Caco-2 (cell line): Measurements from ENCODE around the gene NLRP6. TPM values are rescaled to one million over a fixed set of nuclear protein-coding genes. Genes with fewer than 3 reads are reported as not detected.

ENCODE experiments used
- BruUV-seq: library from RNA; stranded (reverse); fragments of 400-500 nt; replicated peaks from 2 replicates; lab custom pipeline; 2021; lab: Mats Ljungman, UMichigan
- CTCF ChIA-PET: fragments of 300-600 bp; sonication (Branson Sonifier 250); formaldehyde crosslinking; loops from one replicate; lab custom pipeline; 2022; ENCODE audit warnings: antibody characterized with exemption; lab: Charles Lee
- POLR2A ChIA-PET: fragments of 300-600 bp; sonication (Branson Sonifier 250); formaldehyde crosslinking; loops from one replicate; lab custom pipeline; 2022; ENCODE audit warnings: antibody characterized with exemption; lab: Charles Lee
- DNase-seq, 2 experiments: peaks; one replicate each; pipeline versions ENCODE4 v3.0.0 to v3.0.0-alpha.2; 2020 to 2022
- H3K27me3 ChIP-seq: replicated peaks from 2 replicates; pipeline ENCODE4 v1.6.0; 2011; ENCODE audit warnings: low read length; ENCODE audit not compliant: control insufficient read depth, insufficient read depth
- H3K36me3 ChIP-seq: 2 replicates; pipeline ENCODE4 v1.5.1; 2011; ENCODE audit warnings: low read length; ENCODE audit not compliant: control insufficient read depth, insufficient read depth
- H3K4me1 ChIP-seq: fragments of 250-450 bp; sonication (Bioruptor Pico); 2 replicates; pipeline ENCODE4 v1.5.1; 2020; ENCODE audit warnings: mild to moderate bottlenecking
- H3K4me3 ChIP-seq: 2 replicates; pipeline ENCODE4 v1.5.1; 2011; ENCODE audit warnings: low read depth, mild to moderate bottlenecking, control low read depth, low read length
- H3K9me3 ChIP-seq: fragments of 250-450 bp; sonication (Bioruptor Pico); 2 replicates; pipeline ENCODE4 v1.5.1; 2020; ENCODE audit warnings: mild to moderate bottlenecking, moderate library complexity
- H3K27ac Mint-ChIP-seq: one replicate; pipeline ENCODE4 v1.8.0; 2022; ENCODE audit warnings: mixed read lengths; ENCODE audit not compliant: unreplicated experiment
- H3K27me3 Mint-ChIP-seq: one replicate; pipeline ENCODE4 v1.8.0; 2022; ENCODE audit warnings: mixed read lengths; ENCODE audit not compliant: insufficient read depth, unreplicated experiment
- H3K36me3 Mint-ChIP-seq: one replicate; pipeline ENCODE4 v1.8.0; 2022; ENCODE audit warnings: mild to moderate bottlenecking, mixed read lengths; ENCODE audit not compliant: insufficient read depth, unreplicated experiment
- H3K4me1 Mint-ChIP-seq: one replicate; pipeline ENCODE4 v1.8.0; 2022; ENCODE audit warnings: low read depth, mixed read lengths; ENCODE audit not compliant: unreplicated experiment
- H3K4me3 Mint-ChIP-seq: one replicate; pipeline ENCODE4 v1.8.0; 2022; ENCODE audit warnings: mild to moderate bottlenecking, moderate library complexity, mixed read lengths; ENCODE audit not compliant: unreplicated experiment
- H3K9me3 Mint-ChIP-seq: one replicate; pipeline ENCODE4 v1.8.0; 2022; ENCODE audit warnings: mixed read lengths; ENCODE audit not compliant: unreplicated experiment
- intact Hi-C: fragments of 100-400 bp; cut with micrococcal nuclease; formaldehyde crosslinking; loops from one replicate; pipeline ENCODE4 v1.10.0; 2022; ENCODE audit not compliant: unreplicated experiment
- total RNA-seq: library from RNA; stranded (reverse); gene quantifications from 2 replicates; pipeline ENCODE4 v1.2.3, GENCODE V29; 2022
- TF ChIP-seq, protein P1 (sequence below), 2 experiments: fragments of 200-600 bp in 1 of 2; IDR thresholded peaks; 1 replicate in 1 of 2; 2 replicates in 1 of 2; pipeline versions ENCODE4 v1.5.1 to v1.8.0; 2011 to 2022; ENCODE audit warnings: antibody characterized with exemption in 1 of 2, control low read depth in 1 of 2, inconsistent platforms in 1 of 2, low read depth in 1 of 2, low read length in 1 of 2, mild to moderate bottlenecking in 1 of 2, moderate library complexity in 1 of 2; ENCODE audit not compliant: insufficient read depth in 1 of 2, severe bottlenecking in 1 of 2, unreplicated experiment in 1 of 2

NLRP6 gene
- total RNA-seq, 1 experiment from 2014 or later = not detected

DNA sequence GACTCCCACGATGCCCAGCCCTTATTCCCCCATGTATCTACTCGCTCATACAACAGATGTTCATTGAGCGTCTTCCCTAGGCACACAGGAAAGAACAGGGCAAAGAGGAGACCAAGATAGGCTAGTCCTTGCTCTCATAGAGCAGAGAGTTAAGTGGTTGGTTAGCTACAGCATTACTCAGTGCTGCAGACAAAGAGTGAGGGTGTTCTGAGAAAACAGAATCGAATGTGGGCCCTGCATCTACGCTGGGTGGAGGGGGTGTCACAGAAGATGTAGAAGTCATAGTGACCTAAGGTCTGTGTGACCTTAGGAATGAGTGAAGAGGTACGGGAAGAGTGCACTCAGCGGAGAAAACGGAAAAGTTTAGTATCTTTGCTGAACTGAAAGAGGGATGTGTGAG lies 29.1 kb upstream of the NLRP6 start:
- H3K36me3 Mint-ChIP-seq = peaks cover 82% of the 10 kb centered on the region
- BruUV-seq = no TSS peak
- Histone ChIP-seq H3K4me3 (no peak overlapping the region), H3K36me3 (peaks cover 5% of the 10 kb centered on the region), H3K4me1 (no peaks in the 10 kb centered on the region), H3K9me3 (no peaks in the 10 kb centered on the region), H3K27me3 (no peaks in the 10 kb centered on the region)
- H3K4me3 Mint-ChIP-seq = no peak overlapping the region
- H3K4me1 Mint-ChIP-seq = no peaks in the 10 kb centered on the region
- POLR2A ChIA-PET = no interaction called here
- intact Hi-C loops = no loop called here
- no peak for DNase-seq
- CTCF ChIA-PET = no interaction called here
- TF ChIP-seq, protein P1, sequence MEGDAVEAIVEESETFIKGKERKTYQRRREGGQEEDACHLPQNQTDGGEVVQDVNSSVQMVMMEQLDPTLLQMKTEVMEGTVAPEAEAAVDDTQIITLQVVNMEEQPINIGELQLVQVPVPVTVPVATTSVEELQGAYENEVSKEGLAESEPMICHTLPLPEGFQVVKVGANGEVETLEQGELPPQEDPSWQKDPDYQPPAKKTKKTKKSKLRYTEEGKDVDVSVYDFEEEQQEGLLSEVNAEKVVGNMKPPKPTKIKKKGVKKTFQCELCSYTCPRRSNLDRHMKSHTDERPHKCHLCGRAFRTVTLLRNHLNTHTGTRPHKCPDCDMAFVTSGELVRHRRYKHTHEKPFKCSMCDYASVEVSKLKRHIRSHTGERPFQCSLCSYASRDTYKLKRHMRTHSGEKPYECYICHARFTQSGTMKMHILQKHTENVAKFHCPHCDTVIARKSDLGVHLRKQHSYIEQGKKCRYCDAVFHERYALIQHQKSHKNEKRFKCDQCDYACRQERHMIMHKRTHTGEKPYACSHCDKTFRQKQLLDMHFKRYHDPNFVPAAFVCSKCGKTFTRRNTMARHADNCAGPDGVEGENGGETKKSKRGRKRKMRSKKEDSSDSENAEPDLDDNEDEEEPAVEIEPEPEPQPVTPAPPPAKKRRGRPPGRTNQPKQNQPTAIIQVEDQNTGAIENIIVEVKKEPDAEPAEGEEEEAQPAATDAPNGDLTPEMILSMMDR (IDR thresholded peaks at IDR 0.05; ENCODE audit: insufficient read depth in 1 of 2, low read depth in 1 of 2, low read length in 1 of 2, severe bottlenecking in 1 of 2, unreplicated experiment in 1 of 2) = no peak
- H3K27me3 Mint-ChIP-seq = no peaks in the 10 kb centered on the region
- no peaks in the 10 kb centered on the region for H3K9me3 Mint-ChIP-seq
- no peak overlapping the region for H3K27ac Mint-ChIP-seq

DNA sequence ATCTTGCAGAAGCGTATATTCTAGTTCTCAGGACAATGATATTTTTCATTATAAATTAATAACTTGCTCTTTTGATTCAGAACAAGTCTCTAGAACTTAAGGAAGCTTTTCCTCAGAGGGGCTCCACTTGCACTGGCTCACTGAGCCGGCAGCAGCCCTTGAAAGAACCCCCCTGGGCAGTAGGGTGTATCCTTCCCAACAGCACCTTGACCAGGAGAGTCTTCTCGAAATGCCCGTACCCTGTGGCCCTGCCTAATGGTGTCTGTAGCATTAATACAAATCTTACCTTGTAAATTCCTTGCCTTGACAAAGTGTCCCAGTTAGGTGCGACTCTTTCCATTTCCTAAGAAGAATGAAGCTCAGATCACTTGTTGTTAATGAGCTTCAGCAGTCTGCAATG lies 27.9 kb upstream of the NLRP6 start:
- no TSS peak for BruUV-seq
- no peak for DNase-seq
- H3K27me3 ChIP-seq = no peaks in the 10 kb centered on the region
- Mint-ChIP-seq H3K4me3 (no peak overlapping the region), H3K4me1 (no peaks in the 10 kb centered on the region), H3K27ac (no peak overlapping the region), H3K36me3 (peaks cover 78% of the 10 kb centered on the region), H3K27me3 (no peaks in the 10 kb centered on the region), H3K9me3 (peaks cover under 1% of the 10 kb centered on the region)
- POLR2A ChIA-PET = interaction anchor here (0.5 to 1.2 kb wide), 3 partner anchors 35 to 105 kb away, joined by 3 to 5 read pairs (median 5); partner anchors contain the start of genes BET1L and RIC8A
- TF ChIP-seq, protein P1 (IDR thresholded peaks at IDR 0.05; ENCODE audit: insufficient read depth in 1 of 2, low read depth in 1 of 2, low read length in 1 of 2, severe bottlenecking in 1 of 2, unreplicated experiment in 1 of 2) = no peak
- H3K36me3 ChIP-seq = peaks cover 5% of the 10 kb centered on the region
- H3K9me3 ChIP-seq = no peaks in the 10 kb centered on the region
- CTCF ChIA-PET = interaction anchor here (0.5 to 1.5 kb wide), 20 partner anchors 9 to 595 kb away, joined by 3 to 15 read pairs (median 4); partner anchors contain the start of genes ANO9, BET1L and RIC8A
- intact Hi-C loops = no loop called here
- H3K4me3 ChIP-seq = no peak overlapping the region
- no peaks in the 10 kb centered on the region for H3K4me1 ChIP-seq

DNA sequence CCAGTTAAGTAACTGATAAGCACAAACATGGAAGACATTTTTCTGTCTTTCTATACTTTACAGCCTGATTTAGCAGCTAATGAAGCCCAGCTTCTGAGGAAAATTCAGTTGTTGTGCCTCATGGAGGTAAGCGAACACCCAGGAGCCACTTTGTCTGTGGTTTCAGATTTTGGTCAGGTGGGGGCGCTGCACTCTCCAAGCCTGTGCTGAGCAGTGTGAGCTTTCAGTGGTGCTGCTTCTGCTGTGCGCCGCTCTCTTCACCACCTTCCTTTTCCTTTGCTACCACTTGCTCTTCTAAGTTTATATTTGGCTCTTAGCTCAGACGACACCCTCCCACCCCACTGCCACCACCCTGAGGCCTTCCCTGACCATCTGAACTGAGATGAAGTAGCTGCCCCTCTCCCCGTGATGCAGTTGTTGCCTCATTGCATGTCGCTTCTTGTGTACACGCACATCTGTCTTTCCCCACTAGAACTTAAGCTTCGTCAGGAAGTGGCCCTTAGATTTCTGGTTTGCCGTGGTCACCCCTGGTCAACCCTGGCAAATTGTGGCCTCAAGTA lies 27.4 kb upstream of the NLRP6 start:
- no TSS peak for BruUV-seq
- Mint-ChIP-seq H3K4me3 (no peak overlapping the region), H3K27me3 (no peaks in the 10 kb centered on the region), H3K27ac (no peak overlapping the region), H3K9me3 (peaks cover 6% of the 10 kb centered on the region), H3K4me1 (no peaks in the 10 kb centered on the region), H3K36me3 (peaks cover 76% of the 10 kb centered on the region)
- ChIA-PET POLR2A (interaction anchor here (0.5 to 1.2 kb wide), 4 partner anchors 34 to 143 kb away, joined by 3 to 7 read pairs (median 5); partner anchors contain the start of genes BET1L, PKP3 and RIC8A), CTCF (interaction anchor here (0.5 to 1.5 kb wide), 20 partner anchors 8 to 594 kb away, joined by 3 to 15 read pairs (median 4); partner anchors contain the start of genes ANO9, BET1L and RIC8A)
- Histone ChIP-seq H3K36me3 (peaks cover 5% of the 10 kb centered on the region), H3K4me3 (no peak overlapping the region), H3K4me1 (no peaks in the 10 kb centered on the region), H3K9me3 (no peaks in the 10 kb centered on the region), H3K27me3 (no peaks in the 10 kb centered on the region)
- intact Hi-C loops = no loop called here
- peak; percentile 57 to 73 for DNase-seq
- TF ChIP-seq, protein P1 (IDR thresholded peaks at IDR 0.05; ENCODE audit: insufficient read depth in 1 of 2, low read depth in 1 of 2, low read length in 1 of 2, severe bottlenecking in 1 of 2, unreplicated experiment in 1 of 2) = peak; percentile 54 to 66
